Fibroblast of villous mesenchyme (primary cell): ENCODE data around the gene TACR2. TPM values are rescaled to one million over a fixed set of nuclear protein-coding genes. Genes with fewer than 3 reads are reported as not detected.

Source experiments
- DNase-seq: peaks from one replicate; pipeline ENCODE4 v3.0.0-alpha.2; 2010; ENCODE audit warnings: low read depth
- H3K4me3 ChIP-seq: 2 replicates; pipeline ENCODE4 v1.5.1; 2011; ENCODE audit warnings: low read depth, mild to moderate bottlenecking, low read length
- total RNA-seq: library from RNA; depleted of rRNA; stranded (reverse); fragments of >200 nt; gene quantifications from 2 replicates; pipeline ENCODE4 v1.2.3, GENCODE V29; 2012
- TF ChIP-seq, protein P1 (sequence below): IDR thresholded peaks from 2 replicates; pipeline ENCODE4 v1.5.1; 2012; ENCODE audit warnings: low read depth, mild to moderate bottlenecking, low read length; ENCODE audit not compliant: insufficient read depth

TACR2 gene
- total RNA-seq, 1 donor, result not detected

- no peak for DNase-seq
- TF ChIP-seq, protein P1, sequence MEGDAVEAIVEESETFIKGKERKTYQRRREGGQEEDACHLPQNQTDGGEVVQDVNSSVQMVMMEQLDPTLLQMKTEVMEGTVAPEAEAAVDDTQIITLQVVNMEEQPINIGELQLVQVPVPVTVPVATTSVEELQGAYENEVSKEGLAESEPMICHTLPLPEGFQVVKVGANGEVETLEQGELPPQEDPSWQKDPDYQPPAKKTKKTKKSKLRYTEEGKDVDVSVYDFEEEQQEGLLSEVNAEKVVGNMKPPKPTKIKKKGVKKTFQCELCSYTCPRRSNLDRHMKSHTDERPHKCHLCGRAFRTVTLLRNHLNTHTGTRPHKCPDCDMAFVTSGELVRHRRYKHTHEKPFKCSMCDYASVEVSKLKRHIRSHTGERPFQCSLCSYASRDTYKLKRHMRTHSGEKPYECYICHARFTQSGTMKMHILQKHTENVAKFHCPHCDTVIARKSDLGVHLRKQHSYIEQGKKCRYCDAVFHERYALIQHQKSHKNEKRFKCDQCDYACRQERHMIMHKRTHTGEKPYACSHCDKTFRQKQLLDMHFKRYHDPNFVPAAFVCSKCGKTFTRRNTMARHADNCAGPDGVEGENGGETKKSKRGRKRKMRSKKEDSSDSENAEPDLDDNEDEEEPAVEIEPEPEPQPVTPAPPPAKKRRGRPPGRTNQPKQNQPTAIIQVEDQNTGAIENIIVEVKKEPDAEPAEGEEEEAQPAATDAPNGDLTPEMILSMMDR, result no peak
- H3K4me3 ChIP-seq, result no peak overlapping the region
These were observed 39.5 kb downstream of the TACR2 start for GRCh38 chr10:69377191-69377590.

DNA sequence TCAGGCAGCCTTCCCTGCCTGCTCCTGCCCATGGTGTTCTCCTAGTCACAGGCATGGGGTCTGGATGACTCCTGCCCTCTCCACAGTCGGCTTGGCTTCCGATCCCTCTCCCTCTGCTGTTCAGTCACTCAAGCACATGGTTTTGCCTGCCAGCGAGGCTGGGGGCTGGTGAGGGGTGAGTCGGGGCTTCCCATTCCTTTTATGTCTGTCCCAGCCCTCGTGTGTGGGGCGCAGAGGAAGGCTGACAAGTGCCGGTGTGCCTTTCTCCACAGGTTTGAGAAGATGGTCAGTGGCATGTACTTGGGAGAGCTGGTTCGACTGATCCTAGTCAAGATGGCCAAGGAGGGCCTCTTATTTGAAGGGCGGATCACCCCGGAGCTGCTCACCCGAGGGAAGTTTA, 40.1 kb downstream of the TACR2 start:
- no peak overlapping the region for H3K4me3 ChIP-seq
- TF ChIP-seq, protein P1, result no peak
- no peak for DNase-seq

- TF ChIP-seq, protein P1, result no peak
- DNase-seq, result no peak
- no peak overlapping the region for H3K4me3 ChIP-seq
These were observed 41.2 kb downstream of the TACR2 start for GRCh38 chr10:69375307-69376151.

DNA sequence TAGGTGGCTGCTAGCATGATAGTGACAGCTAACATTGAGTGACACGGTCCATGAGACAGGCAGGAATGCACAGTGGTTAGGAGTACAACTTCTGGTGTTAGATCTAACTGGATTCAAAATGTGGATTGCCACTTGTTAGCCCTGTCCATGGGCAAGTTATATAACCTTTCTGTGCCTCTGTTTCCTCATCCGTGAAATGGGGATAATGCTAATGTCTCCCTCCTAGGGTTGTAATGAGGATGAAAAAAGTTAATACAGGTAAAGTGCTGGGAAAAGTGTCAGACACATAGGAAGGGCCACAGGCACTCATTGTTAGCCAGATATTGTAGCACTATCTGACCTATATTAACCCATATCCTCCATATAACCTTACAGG, 41.8 kb downstream of the TACR2 start:
- H3K4me3 ChIP-seq, result no peak overlapping the region
- TF ChIP-seq, protein P1, result no peak
- DNase-seq, result no peak

DNA sequence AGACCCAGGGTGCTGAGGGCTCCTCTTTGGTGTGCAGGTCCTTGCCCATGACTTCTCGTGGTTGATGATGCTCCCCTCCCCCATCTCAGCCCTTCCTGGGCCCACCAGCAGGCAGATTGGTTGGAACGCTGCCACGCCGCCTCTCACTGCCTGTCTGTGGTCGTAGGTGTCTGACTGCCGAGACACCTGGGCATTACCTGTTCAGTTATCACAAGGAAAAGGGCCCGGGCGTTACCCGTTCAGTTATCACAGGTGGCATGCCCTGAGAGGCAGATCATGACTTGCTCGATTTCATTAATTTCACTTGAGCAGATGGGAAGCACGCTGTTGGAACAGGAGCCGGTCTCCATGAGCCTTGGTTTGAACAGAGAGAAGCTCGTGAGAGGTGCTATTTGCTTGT, 42.5 kb downstream of the TACR2 start:
- H3K4me3 ChIP-seq, result no peak overlapping the region
- TF ChIP-seq, protein P1, result no peak
- DNase-seq, result no peak

- TF ChIP-seq, protein P1, result no peak
- no peak overlapping the region for H3K4me3 ChIP-seq
- peak; percentile 56 for DNase-seq
These were observed 44.4 kb downstream of the TACR2 start for GRCh38 chr10:69372126-69372980.
